ENCODE results near the gene ABR.

Gene ABR

GRCh38 chr17:1030684-1031532 is 148.9 kb downstream of the ABR start:
- no peak for DNase-seq (ENCODE audit: low read depth in 1 of 2, low spot score in 1 of 2)
- H3K27me3 ChIP-seq (ENCODE audit: insufficient read depth, poor library complexity, severe bottlenecking): no peaks in the 10 kb centered on the region
- TF ChIP-seq REST (IDR thresholded peaks at IDR 0.05; ENCODE audit: insufficient replicate concordance, low read depth): no peak
- no peak for TF ChIP-seq GABPA (IDR thresholded peaks at IDR 0.05; ENCODE audit: low read depth)
- no peak for TF ChIP-seq CTCF (IDR thresholded peaks at IDR 0.05; ENCODE audit: insufficient read depth, low read length)
- no peak for TF ChIP-seq POLR2AphosphoS5 (IDR thresholded peaks at IDR 0.05; ENCODE audit: low read depth)
- TF ChIP-seq SPI1 (IDR thresholded peaks at IDR 0.05; ENCODE audit: borderline replicate concordance, low read depth): no peak
- no peak overlapping the region for H3K27ac ChIP-seq (replicated peaks)
- H3K4me3 ChIP-seq (replicated peaks; ENCODE audit: insufficient read depth, low read length): no peak overlapping the region

GRCh38 chr17:1029922-1030644 is 149.7 kb downstream of the ABR start:
- H3K4me3 ChIP-seq (replicated peaks; ENCODE audit: insufficient read depth, low read length): no peak overlapping the region
- no peak overlapping the region for H3K27ac ChIP-seq (replicated peaks)
- TF ChIP-seq SPI1 (IDR thresholded peaks at IDR 0.05; ENCODE audit: borderline replicate concordance, low read depth) (no peak), GABPA (IDR thresholded peaks at IDR 0.05; ENCODE audit: low read depth) (no peak), POLR2AphosphoS5 (IDR thresholded peaks at IDR 0.05; ENCODE audit: low read depth) (no peak), CTCF (IDR thresholded peaks at IDR 0.05; ENCODE audit: insufficient read depth, low read length) (no peak), REST (IDR thresholded peaks at IDR 0.05; ENCODE audit: insufficient replicate concordance, low read depth) (no peak)
- H3K27me3 ChIP-seq (ENCODE audit: insufficient read depth, poor library complexity, severe bottlenecking): no peaks in the 10 kb centered on the region
- DNase-seq (ENCODE audit: low read depth in 1 of 2, low spot score in 1 of 2): no peak

GRCh38 chr17:1029196-1029921 is 150.4 kb downstream of the ABR start:
- H3K27me3 ChIP-seq (ENCODE audit: insufficient read depth, poor library complexity, severe bottlenecking): no peaks in the 10 kb centered on the region
- no peak for DNase-seq (ENCODE audit: low read depth in 1 of 2, low spot score in 1 of 2)
- H3K4me3 ChIP-seq (replicated peaks; ENCODE audit: insufficient read depth, low read length): no peak overlapping the region
- TF ChIP-seq GABPA (IDR thresholded peaks at IDR 0.05; ENCODE audit: low read depth) (no peak), REST (IDR thresholded peaks at IDR 0.05; ENCODE audit: insufficient replicate concordance, low read depth) (no peak), SPI1 (IDR thresholded peaks at IDR 0.05; ENCODE audit: borderline replicate concordance, low read depth) (no peak), POLR2AphosphoS5 (IDR thresholded peaks at IDR 0.05; ENCODE audit: low read depth) (no peak), CTCF (IDR thresholded peaks at IDR 0.05; ENCODE audit: insufficient read depth, low read length) (no peak)
- no peak overlapping the region for H3K27ac ChIP-seq (replicated peaks)

All from HL-60 (cell line).